Liver (tissue), 3 donors: ENCODE results near the gene SMIM24.

Experiments used
- CTCF ChIP-seq: fragments of 150-350 bp; IDR thresholded peaks from 2 replicates; pipeline ENCODE4 v1.5.1; 2017; ENCODE audit warnings: improper control_type of control experiment, low read depth, low read length; ENCODE audit not compliant: missing input control
- GABPA ChIP-seq, 2 donors: IDR thresholded peaks in 1 of 2; conservative IDR thresholded peaks in 1 of 2; 2 replicates each; pipeline ENCODE4 v1.6.1; 2016; ENCODE audit warnings: antibody characterized with exemption in 2 of 2, mild to moderate bottlenecking in 1 of 2, moderate library complexity in 1 of 2
- MAX ChIP-seq: IDR thresholded peaks from 2 replicates; pipeline ENCODE4 v1.6.1; 2016; ENCODE audit warnings: antibody characterized with exemption
- SP1 ChIP-seq: IDR thresholded peaks from 2 replicates; pipeline ENCODE4 v1.6.1; 2018; ENCODE audit warnings: antibody characterized with exemption, mild to moderate bottlenecking
- donor health status: healthy.
- donor health status: healthy.

GRCh38 chr19:3522421-3523360 lies 42.4 kb upstream of the SMIM24 start:
- TF ChIP-seq SP1 (no peak), CTCF (no peak), MAX (no peak), GABPA (IDR thresholded peaks at IDR 0.05 in 1 of 2, conservative IDR thresholded peaks at IDR 0.05 in 1 of 2) (no peak)
